K562 (cell line): Measurements from ENCODE around the gene SIGLEC6. TPM values are rescaled to one million over a fixed set of nuclear protein-coding genes. Genes with fewer than 3 reads are reported as not detected.

ENCODE experiments used
- GATA2 ChIP-seq: sonication (generic); formaldehyde crosslinking; IDR thresholded peaks from 2 replicates; pipeline ENCODE4 v1.4.0; 2020; ENCODE audit warnings: mild to moderate bottlenecking, missing genetic modification reagents
- MCM3 ChIP-seq: fragments of 450-650 bp; IDR thresholded peaks from 2 replicates; pipeline ENCODE4 v1.6.1; 2016
- RBM25 ChIP-seq: fragments of 200-400 bp; formaldehyde crosslinking; IDR thresholded peaks from 2 replicates; pipeline ENCODE4 v1.6.1; 2018; ENCODE audit warnings: low read length, low read depth, moderate library complexity; ENCODE audit not compliant: severe bottlenecking
- SOX6 ChIP-seq: fragments of 450-650 bp; IDR thresholded peaks from 2 replicates; pipeline ENCODE4 v1.6.1; 2014; ENCODE audit warnings: mild to moderate bottlenecking
- STAG1 ChIP-seq: sonication (generic); formaldehyde crosslinking; IDR thresholded peaks from 2 replicates; pipeline ENCODE4 v1.5.0; 2020; ENCODE audit warnings: missing genetic modification reagents, borderline replicate concordance
- STAT6 ChIP-seq: sonication (generic); formaldehyde crosslinking; IDR thresholded peaks from 2 replicates; pipeline ENCODE4 v1.8.1; 2023; ENCODE audit warnings: mild to moderate bottlenecking, missing genetic modification reagents
- TRIM24 ChIP-seq, 2 experiments: fragments of 450-650 bp; IDR thresholded peaks; 2 replicates each; pipeline ENCODE4 v1.6.1; 2016
- ZBTB5 ChIP-seq: fragments of 450-650 bp; IDR thresholded peaks from 2 replicates; pipeline ENCODE4 v1.6.1; 2017; ENCODE audit warnings: antibody characterized with exemption
- ZNF655 ChIP-seq: fragments of 250-450 bp; sonication (Bioruptor Pico); IDR thresholded peaks from 2 replicates; pipeline ENCODE4 v1.5.0; 2021
- polyA plus RNA-seq, 8 experiments: library from polyadenylated mRNA; depleted of rRNA in 4 of 8; stranded (reverse) in 5 of 8; unstranded in 3 of 8; fragments of >200 nt; fragmentation: Nextera tagmentation in 2 of 8; fragmentation: Illumina TruSeq in 1 of 8; extraction: Ambion mirVana in 2 of 8; extraction: Trizol in 1 of 8; gene quantifications; 2 replicates each; pipeline versions ENCODE4 v1.2.1 to v1.2.3, GENCODE V29; 2011 to 2014; ENCODE audit warnings: inconsistent platforms in 1 of 8, missing spikeins in 1 of 8
- total RNA-seq, 7 experiments: library from RNA; depleted of rRNA in 6 of 7; stranded (reverse); fragments of >200 nt in 6 of 7; fragmentation: Illumina TruSeq in 2 of 7; extraction: Trizol in 2 of 7; gene quantifications; 2 replicates each; pipeline versions ENCODE4 v1.2.1 to v1.2.3, GENCODE V29; 2011 to 2021; ENCODE audit warnings: low replicate concordance in 1 of 7
- TF ChIP-seq, protein P1 (sequence below): sonication (generic); formaldehyde crosslinking; IDR thresholded peaks from 2 replicates; pipeline ENCODE4 v1.8.0; 2022; ENCODE audit warnings: mild to moderate bottlenecking, missing genetic modification reagents
- TF ChIP-seq, protein P2 (sequence below), 2 experiments: fragments of 450-650 bp; IDR thresholded peaks; 2 replicates each; pipeline ENCODE4 v1.6.1; 2018; ENCODE audit warnings: mild to moderate bottlenecking in 2 of 2, low read depth in 1 of 2; ENCODE audit not compliant: partially characterized antibody in 2 of 2
- TF ChIP-seq, protein P3 (sequence below): sonication (generic); formaldehyde crosslinking; IDR thresholded peaks from 2 replicates; pipeline ENCODE4 v1.8.0; 2022; ENCODE audit warnings: mild to moderate bottlenecking, low read depth, missing genetic modification reagents

SIGLEC6 gene
- total and polyA plus RNA-seq, 9 of the 15 experiments (the other 6 are each of a cell fraction or from before 2014, with no cell fraction given): 0.03 to 17.5 (median 0.71) TPM

DNA sequence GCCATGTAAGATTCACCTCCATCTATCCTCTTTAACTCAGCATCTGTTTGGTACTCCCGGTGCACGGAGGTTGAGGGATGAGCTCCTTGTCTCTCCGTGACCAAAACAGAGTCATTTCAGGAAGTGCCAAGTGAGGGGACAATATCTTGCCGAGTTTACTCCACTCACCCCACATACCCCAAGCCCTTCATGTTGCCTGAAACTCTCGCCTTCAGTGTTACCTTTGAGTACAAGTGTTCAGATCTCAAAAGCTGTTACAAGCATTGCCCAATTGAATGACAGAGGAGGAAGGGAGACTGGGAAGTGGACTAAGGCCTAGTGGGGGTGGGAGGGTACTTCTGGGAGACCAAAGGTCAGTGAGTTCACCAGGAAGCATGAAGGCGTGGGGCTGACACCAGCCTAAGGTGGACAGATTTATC lies 23.8 kb downstream of the SIGLEC6 start (continued):
- TF ChIP-seq ZBTB5: no peak
- 0 out of 2 replicates have a peak, but pooled peaks have one; percentile 34 for TF ChIP-seq STAT6
- TF ChIP-seq, protein P1, sequence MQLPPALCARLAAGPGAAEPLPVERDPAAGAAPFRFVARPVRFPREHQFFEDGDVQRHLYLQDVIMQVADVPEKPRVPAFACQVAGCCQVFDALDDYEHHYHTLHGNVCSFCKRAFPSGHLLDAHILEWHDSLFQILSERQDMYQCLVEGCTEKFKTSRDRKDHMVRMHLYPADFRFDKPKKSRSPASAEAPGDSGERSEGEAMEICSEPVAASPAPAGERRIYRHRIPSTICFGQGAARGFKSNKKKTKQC (CRISPR knock-in tag): no peak
- no peak for TF ChIP-seq GATA2 (CRISPR knock-in tag)
- no peak for TF ChIP-seq TRIM24 (IDR thresholded peaks at IDR 0.05)
- no peak for TF ChIP-seq MCM3
- TF ChIP-seq, protein P2, sequence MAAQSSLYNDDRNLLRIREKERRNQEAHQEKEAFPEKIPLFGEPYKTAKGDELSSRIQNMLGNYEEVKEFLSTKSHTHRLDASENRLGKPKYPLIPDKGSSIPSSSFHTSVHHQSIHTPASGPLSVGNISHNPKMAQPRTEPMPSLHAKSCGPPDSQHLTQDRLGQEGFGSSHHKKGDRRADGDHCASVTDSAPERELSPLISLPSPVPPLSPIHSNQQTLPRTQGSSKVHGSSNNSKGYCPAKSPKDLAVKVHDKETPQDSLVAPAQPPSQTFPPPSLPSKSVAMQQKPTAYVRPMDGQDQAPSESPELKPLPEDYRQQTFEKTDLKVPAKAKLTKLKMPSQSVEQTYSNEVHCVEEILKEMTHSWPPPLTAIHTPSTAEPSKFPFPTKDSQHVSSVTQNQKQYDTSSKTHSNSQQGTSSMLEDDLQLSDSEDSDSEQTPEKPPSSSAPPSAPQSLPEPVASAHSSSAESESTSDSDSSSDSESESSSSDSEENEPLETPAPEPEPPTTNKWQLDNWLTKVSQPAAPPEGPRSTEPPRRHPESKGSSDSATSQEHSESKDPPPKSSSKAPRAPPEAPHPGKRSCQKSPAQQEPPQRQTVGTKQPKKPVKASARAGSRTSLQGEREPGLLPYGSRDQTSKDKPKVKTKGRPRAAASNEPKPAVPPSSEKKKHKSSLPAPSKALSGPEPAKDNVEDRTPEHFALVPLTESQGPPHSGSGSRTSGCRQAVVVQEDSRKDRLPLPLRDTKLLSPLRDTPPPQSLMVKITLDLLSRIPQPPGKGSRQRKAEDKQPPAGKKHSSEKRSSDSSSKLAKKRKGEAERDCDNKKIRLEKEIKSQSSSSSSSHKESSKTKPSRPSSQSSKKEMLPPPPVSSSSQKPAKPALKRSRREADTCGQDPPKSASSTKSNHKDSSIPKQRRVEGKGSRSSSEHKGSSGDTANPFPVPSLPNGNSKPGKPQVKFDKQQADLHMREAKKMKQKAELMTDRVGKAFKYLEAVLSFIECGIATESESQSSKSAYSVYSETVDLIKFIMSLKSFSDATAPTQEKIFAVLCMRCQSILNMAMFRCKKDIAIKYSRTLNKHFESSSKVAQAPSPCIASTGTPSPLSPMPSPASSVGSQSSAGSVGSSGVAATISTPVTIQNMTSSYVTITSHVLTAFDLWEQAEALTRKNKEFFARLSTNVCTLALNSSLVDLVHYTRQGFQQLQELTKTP (IDR thresholded peaks at IDR 0.05; ENCODE audit: low read depth in 1 of 2, partially characterized antibody in 2 of 2): peak in 1 of 2 experiments; percentile 47
- no peak for TF ChIP-seq SOX6
- no peak for TF ChIP-seq STAG1 (CRISPR knock-in tag)
- TF ChIP-seq, protein P3, sequence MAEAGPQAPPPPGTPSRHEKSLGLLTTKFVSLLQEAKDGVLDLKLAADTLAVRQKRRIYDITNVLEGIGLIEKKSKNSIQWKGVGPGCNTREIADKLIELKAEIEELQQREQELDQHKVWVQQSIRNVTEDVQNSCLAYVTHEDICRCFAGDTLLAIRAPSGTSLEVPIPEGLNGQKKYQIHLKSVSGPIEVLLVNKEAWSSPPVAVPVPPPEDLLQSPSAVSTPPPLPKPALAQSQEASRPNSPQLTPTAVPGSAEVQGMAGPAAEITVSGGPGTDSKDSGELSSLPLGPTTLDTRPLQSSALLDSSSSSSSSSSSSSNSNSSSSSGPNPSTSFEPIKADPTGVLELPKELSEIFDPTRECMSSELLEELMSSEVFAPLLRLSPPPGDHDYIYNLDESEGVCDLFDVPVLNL (CRISPR knock-in tag): no peak
- TF ChIP-seq RBM25: no peak
- TF ChIP-seq ZNF655: no peak
